Skin of body (tissue), 2 donors: ENCODE results near the gene KCNH3. TPM values are rescaled to one million over a fixed set of nuclear protein-coding genes. Genes with fewer than 3 reads are reported as not detected.
A peak's percentile ranks its signal among the peaks of the same experiment; 100 is the strongest.
"Not testable (repeated sequence)": the region's sequence is repeated elsewhere in the genome, so short reads cannot be mapped to it uniquely, and the experiment has no call there.

Experiments
- DNase-seq: peaks from one replicate; lab custom pipeline; 2025; lab: John Stamatoyannopoulos, UW
- total RNA-seq: library from RNA; depleted of rRNA; stranded (reverse); fragments of >200 nt; gene quantifications from one replicate; pipeline ENCODE4 v1.2.3, GENCODE V29; 2014

Gene KCNH3
- 0.49 TPM for total RNA-seq

GRCh38 chr12:49538510-49539403, at the start of gene KCNH3:
KCNH3 (plus strand) TSS chr12:49539030; CDS start chr12:49539417, 387 bp downstream.
- peak; percentile 45 for DNase-seq

GRCh38 chr12:49489154-49489553, 49.7 kb upstream of the KCNH3 start:
- DNase-seq = no peak

- no peak for DNase-seq
These were observed 49.1 kb upstream of the KCNH3 start for GRCh38 chr12:49489720-49490119.

- no peak for DNase-seq
These were observed 47.0 kb upstream of the KCNH3 start for GRCh38 chr12:49491823-49492222.

- no peak for DNase-seq
These were observed 44.9 kb upstream of the KCNH3 start for GRCh38 chr12:49493900-49494299.

GRCh38 chr12:49496417-49497360, 42.1 kb upstream of the KCNH3 start:
- no peak for DNase-seq

- no peak for DNase-seq
These were observed 36.9 kb upstream of the KCNH3 start for GRCh38 chr12:49501895-49502294.

GRCh38 chr12:49502590-49502989, 36.2 kb upstream of the KCNH3 start:
- no peak for DNase-seq

- peak; percentile 29 for DNase-seq
These were observed 35.1 kb upstream of the KCNH3 start for GRCh38 chr12:49503674-49504180.

- DNase-seq = no peak
These were observed 33.2 kb upstream of the KCNH3 start for GRCh38 chr12:49505672-49506071.

- no peak for DNase-seq
These were observed 31.7 kb upstream of the KCNH3 start for GRCh38 chr12:49507139-49507538.

- DNase-seq = not testable (repeated sequence)
These were observed 29.1 kb upstream of the KCNH3 start for GRCh38 chr12:49509681-49510080.

- no peak for DNase-seq
These were observed 27.4 kb upstream of the KCNH3 start for GRCh38 chr12:49511410-49511809.

- no peak for DNase-seq
These were observed 26.3 kb upstream of the KCNH3 start for GRCh38 chr12:49512546-49512945.

GRCh38 chr12:49515266-49515665, 23.6 kb upstream of the KCNH3 start:
- DNase-seq = no peak

- no peak for DNase-seq
These were observed 19.8 kb upstream of the KCNH3 start for GRCh38 chr12:49518914-49519573.

GRCh38 chr12:49519574-49519936, 19.3 kb upstream of the KCNH3 start:
- no peak for DNase-seq

GRCh38 chr12:49521389-49521788, 17.4 kb upstream of the KCNH3 start:
- DNase-seq = no peak

GRCh38 chr12:49524660-49525324, 14.0 kb upstream of the KCNH3 start:
- DNase-seq = no peak

- no peak for DNase-seq
These were observed 12.9 kb upstream of the KCNH3 start for GRCh38 chr12:49525942-49526341.
